GM19324 (cell line): ENCODE results near the gene SHTN1.

Source experiments
- ATAC-seq: cut with Tn5 transposase; IDR thresholded peaks from one replicate; pipeline ENCODE4 v1.9.1; 2021; ENCODE audit warnings: mild to moderate bottlenecking, moderate library complexity; ENCODE audit not compliant: unreplicated experiment, low FRiP score

Gene SHTN1

GRCh38 chr10:116877391-116877790 is 127.6 kb downstream of the SHTN1 start:
- ATAC-seq: no peak

- ATAC-seq: no peak
Measured at GRCh38 chr10:116875897-116876296, 129.1 kb downstream of the SHTN1 start.

GRCh38 chr10:116873134-116873533 is 131.9 kb downstream of the SHTN1 start:
- ATAC-seq: no peak

GRCh38 chr10:116870949-116871348 is 134.0 kb downstream of the SHTN1 start:
- no peak for ATAC-seq

GRCh38 chr10:116868722-116869121 is 136.3 kb downstream of the SHTN1 start:
- no peak for ATAC-seq

- ATAC-seq: no peak
Measured at GRCh38 chr10:116868198-116868676, 136.8 kb downstream of the SHTN1 start.

GRCh38 chr10:116866987-116867595 is 137.9 kb downstream of the SHTN1 start:
- no peak for ATAC-seq

DNA sequence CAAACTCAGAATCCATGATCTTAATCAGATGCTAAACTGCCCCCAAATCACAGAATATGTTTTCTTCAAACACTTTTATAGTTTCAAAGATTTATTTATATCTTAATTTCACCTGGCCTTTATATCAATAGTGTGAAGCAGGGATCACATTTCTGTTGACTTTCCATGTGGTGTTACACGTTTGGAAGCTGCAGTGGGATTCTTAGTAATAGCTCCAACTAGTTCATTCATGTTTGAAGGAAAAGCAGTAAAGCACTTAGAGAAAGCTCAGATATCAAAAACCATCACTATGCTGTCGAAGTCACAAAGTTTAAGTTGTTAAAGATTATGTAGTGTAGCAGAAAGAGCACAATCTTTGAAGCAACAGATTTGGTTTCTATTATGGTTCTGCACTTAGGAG is 138.9 kb downstream of the SHTN1 start:
- no peak for ATAC-seq

GRCh38 chr10:116864436-116864835 is 140.6 kb downstream of the SHTN1 start:
- no peak for ATAC-seq

DNA sequence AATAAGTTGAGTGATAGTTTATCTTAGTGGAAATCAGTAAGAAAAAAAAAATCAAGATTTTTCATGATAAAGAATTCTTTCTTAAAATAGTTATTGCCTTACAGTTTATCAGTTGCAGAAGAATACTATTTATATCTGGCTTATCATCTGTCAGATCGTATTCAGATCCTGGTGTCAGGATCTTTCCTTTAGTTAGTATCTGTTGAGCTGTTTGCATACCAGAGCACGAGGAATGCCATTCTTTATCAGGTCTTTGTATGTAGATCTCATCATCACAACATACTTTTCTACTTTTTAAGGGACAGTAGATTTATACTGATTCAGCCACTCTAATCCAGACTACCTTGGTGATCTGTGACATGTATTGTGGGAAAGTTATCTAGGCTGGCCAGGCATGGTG is 143.2 kb downstream of the SHTN1 start:
- ATAC-seq: no peak

GRCh38 chr10:116857156-116857555 is 147.8 kb downstream of the SHTN1 start:
- no peak for ATAC-seq

GRCh38 chr10:116853701-116854100 is 151.3 kb downstream of the SHTN1 start:
- ATAC-seq: no peak

- no peak for ATAC-seq
Measured at GRCh38 chr10:116853287-116853686, 151.7 kb downstream of the SHTN1 start.

- ATAC-seq: no peak
Measured at GRCh38 chr10:116852246-116852645, 152.7 kb downstream of the SHTN1 start.

DNA sequence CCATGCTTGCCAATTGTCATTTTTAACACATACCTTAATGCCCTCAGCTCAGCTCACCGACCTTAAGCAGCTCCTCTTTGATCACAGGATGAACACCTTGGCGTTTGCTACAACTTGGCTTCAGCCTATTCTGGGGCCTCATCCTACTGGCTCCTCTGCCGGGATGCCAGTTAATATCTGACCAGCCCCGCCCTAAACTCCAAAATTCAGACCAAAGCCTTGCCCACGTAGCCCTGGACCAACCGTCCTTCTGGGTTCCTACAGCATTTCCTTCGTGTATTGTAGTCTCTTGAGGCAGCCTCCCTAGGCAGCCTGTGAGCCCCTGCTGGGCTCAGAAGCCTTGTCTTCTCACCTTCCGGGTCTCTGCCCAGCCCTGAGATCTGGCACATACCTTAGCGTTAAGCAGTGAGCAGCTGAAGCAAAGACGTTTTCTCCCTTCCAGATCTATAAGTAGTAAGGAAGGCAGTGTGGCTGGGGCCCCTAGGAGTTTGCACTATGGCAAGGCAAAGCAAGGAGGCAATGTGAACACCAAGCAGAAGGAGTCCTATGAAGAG is 154.9 kb downstream of the SHTN1 start:
- no peak for ATAC-seq

DNA sequence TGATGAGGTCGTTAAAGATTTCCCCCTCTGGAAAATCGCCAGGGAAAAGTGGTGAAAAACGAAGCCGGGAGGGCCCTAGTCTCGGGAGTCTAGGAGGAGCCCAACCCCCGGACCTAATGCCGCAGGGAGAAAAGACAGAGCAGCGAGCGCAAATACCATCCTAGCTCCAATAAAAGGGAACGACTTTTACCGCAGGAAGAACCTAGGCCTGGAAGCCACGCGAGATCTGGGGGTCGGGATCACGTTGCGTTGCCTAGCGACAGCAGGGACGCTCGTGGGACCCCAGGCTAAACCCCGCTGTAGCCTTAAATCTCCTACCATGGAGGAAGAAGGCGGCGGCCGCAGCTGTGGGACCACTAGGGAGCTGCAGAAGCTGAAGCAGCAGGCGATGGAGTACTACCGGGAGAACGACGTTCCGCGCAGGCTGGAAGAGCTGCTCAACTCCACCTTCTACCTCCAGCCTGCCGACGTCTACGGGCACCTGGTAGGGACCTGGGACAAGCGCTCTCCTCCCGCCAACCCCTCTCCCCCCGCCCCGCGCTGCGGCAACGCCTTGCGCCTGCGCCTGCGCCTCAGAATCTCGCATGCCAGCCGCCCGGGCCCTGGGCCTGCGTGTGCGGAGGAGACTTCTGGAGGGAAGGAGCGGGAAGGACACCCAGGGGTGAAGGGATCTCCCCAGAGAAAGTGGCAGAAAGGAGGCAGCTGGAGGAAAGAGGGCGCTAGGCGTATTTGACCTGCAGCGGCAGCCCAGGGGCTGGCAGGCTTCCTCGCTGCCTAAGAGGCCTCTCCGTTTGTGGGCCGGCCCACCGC is 155.5 kb downstream of the SHTN1 start, which contains the start of gene ENO4:
Gene ENO4, plus strand, starts transcription at position 252 of the 810 bp plus-strand sequence. Its CDS starts 68 bp downstream, at position 320.
- ATAC-seq: peak; percentile 70

DNA sequence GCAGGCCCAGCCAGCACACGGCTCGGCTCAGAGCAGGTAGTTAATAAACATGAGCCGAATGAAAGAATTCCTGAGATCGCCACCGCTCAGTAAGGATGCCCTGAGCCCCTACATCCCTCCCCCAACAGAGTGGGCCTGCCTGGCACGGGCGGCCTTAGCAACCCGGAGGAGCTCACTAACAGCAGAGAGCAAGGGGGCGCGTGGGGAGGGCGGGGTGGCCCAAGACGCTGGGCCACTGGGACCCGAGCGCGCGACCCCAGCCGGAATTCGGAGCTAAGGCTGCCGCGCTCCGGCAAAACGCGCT is 156.1 kb downstream of the SHTN1 start:
- ATAC-seq: no peak

- ATAC-seq: peak; percentile 56
Measured at GRCh38 chr10:116848032-116848943, 156.7 kb downstream of the SHTN1 start.

GRCh38 chr10:116845823-116846222 is 159.2 kb downstream of the SHTN1 start:
- ATAC-seq: no peak

GRCh38 chr10:116840389-116841075 is 164.5 kb downstream of the SHTN1 start:
- ATAC-seq: no peak
